ENCODE results near the gene FRMD4A. TPM values are rescaled to one million over a fixed set of nuclear protein-coding genes. Genes with fewer than 3 reads are reported as not detected.

The FRMD4A gene
- total RNA-seq, 1 experiment from 2014 or later: 19.6 TPM

DNA sequence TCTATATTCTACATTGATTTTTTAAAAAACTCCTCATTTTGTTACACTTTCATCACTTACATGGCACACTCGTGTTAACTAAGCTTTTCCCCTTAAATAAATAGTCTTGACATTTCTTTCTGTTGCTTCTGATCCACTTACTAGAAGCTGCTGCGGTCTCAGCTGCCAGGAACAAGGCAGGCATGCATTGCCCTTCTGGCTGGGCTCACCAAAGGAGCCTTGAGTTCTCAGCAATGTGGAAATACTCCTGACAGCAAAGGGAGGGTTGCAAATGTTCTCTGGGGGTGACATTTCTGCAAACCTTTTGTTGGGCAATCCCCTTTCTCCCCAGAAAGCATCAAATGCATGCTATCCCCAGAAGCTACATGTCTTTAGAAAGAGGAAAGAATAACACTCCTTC lies 393.9 kb downstream of the FRMD4A start:
- no peak overlapping the region for H3K4ac ChIP-seq (ENCODE audit: low read depth, low read length)
- Mint-ChIP-seq H3K4me3 (no peak overlapping the region), H3K27me3 (ENCODE audit: low read depth) (peaks cover 2% of the 10 kb centered on the region; the same call in 1 of the 2 replicates), H3K4me1 (peaks cover 2 to 5% of the 10 kb centered on the region in 2 experiments; a peak in 1 of 4 replicates), H3K27ac (no peak overlapping the region), H3K36me3 (ENCODE audit: insufficient read depth in 1 of 3, low read depth in 3 of 3) (peaks cover 5 to 9% (median 5%) of the 10 kb centered on the region in 3 experiments; a peak in 6 of 7 replicates), H3K9me3 (peaks cover 10 to 11% of the 10 kb centered on the region in 2 experiments)
- H2BK5ac ChIP-seq (ENCODE audit: insufficient read length, low read length): no peak overlapping the region
- H3K4me2 ChIP-seq (ENCODE audit: insufficient read depth, insufficient read length, low read length): no peak overlapping the region
- no peak overlapping the region for H2AK5ac ChIP-seq (ENCODE audit: insufficient read length, low read length)
- H4K91ac ChIP-seq (ENCODE audit: insufficient read length, low read depth, low read length): no peak overlapping the region
- no peaks in the 10 kb centered on the region; the same call in 1 of the 2 replicates for H3K79me2 ChIP-seq (ENCODE audit: insufficient read depth, low read length)
- no peak overlapping the region for H3K18ac ChIP-seq (ENCODE audit: insufficient read length, low read depth, low read length)
- no peaks in the 10 kb centered on the region for H3K9me3 ChIP-seq (ENCODE audit: control insufficient read depth, low read depth, low read length)
- no peak overlapping the region for H2BK15ac ChIP-seq (ENCODE audit: low read depth, low read length)
- no peak overlapping the region for H3K56ac ChIP-seq (ENCODE audit: insufficient read length, low read depth, low read length)
- H4K5ac ChIP-seq (ENCODE audit: insufficient read length, low read depth, low read length): no peak overlapping the region
- no peak overlapping the region for H3K27ac ChIP-seq (ENCODE audit: insufficient read length, low read depth, low read length)
- WGBS (ENCODE audit: extremely low coverage, insufficient read length, low lambda C conversion rate): no CpG with 5 or more reads among the region's 2 CpGs
- no peaks in the 10 kb centered on the region for H3K79me1 ChIP-seq (ENCODE audit: insufficient read depth, low read depth, low read length, poor library complexity, severe bottlenecking)
- H4K20me1 ChIP-seq (ENCODE audit: control insufficient read depth, insufficient read depth, insufficient read length): peaks cover 2% of the 10 kb centered on the region
- no peaks in the 10 kb centered on the region for H3K4me1 ChIP-seq (ENCODE audit: insufficient read depth, low read length)
- no peaks in the 10 kb centered on the region for H3K27me3 ChIP-seq (ENCODE audit: insufficient read depth, low read length)
- no peak overlapping the region for H3K14ac ChIP-seq (ENCODE audit: insufficient read depth, low read length)
- TF ChIP-seq, protein P1, sequence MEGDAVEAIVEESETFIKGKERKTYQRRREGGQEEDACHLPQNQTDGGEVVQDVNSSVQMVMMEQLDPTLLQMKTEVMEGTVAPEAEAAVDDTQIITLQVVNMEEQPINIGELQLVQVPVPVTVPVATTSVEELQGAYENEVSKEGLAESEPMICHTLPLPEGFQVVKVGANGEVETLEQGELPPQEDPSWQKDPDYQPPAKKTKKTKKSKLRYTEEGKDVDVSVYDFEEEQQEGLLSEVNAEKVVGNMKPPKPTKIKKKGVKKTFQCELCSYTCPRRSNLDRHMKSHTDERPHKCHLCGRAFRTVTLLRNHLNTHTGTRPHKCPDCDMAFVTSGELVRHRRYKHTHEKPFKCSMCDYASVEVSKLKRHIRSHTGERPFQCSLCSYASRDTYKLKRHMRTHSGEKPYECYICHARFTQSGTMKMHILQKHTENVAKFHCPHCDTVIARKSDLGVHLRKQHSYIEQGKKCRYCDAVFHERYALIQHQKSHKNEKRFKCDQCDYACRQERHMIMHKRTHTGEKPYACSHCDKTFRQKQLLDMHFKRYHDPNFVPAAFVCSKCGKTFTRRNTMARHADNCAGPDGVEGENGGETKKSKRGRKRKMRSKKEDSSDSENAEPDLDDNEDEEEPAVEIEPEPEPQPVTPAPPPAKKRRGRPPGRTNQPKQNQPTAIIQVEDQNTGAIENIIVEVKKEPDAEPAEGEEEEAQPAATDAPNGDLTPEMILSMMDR (conservative IDR thresholded peaks at IDR 0.05): no peak
- no peak overlapping the region for H3K9ac ChIP-seq (ENCODE audit: extremely low read depth, insufficient read length, low read length)
- no peak overlapping the region for H4K8ac ChIP-seq (replicated peaks; ENCODE audit: insufficient read length, low read depth, low read length)
- no peaks in the 10 kb centered on the region for H3K23me2 ChIP-seq (ENCODE audit: insufficient read length, low read depth, low read length, poor library complexity, severe bottlenecking)
- no peak overlapping the region for H3T11ph ChIP-seq (ENCODE audit: low read length)
- H2BK120ac ChIP-seq (ENCODE audit: low read depth, low read length, poor library complexity, severe bottlenecking): no peak overlapping the region
- no peak overlapping the region for H3K23ac ChIP-seq (ENCODE audit: insufficient read length, low read depth, low read length)
- H2AFZ ChIP-seq (ENCODE audit: low read length): no peak overlapping the region
- no peak for DNase-seq
- no peak overlapping the region for H2BK12ac ChIP-seq (ENCODE audit: insufficient read length, low read depth, low read length)
- no peak overlapping the region for H2BK20ac ChIP-seq (ENCODE audit: low read depth, low read length, poor library complexity, severe bottlenecking)

All from H9 (cell line).